BLaER1 (cell line): Measurements from ENCODE around the gene TRIB2.
"Not testable (repeated sequence)": the region's sequence is repeated elsewhere in the genome, so short reads cannot be mapped to it uniquely, and the experiment has no call there.

Source experiments
- H3K27ac ChIP-seq: shearing (Covaris generic); formaldehyde crosslinking; 2 replicates; pipeline ENCODE4 v1.8.1; 2022
- H3K27me3 ChIP-seq: shearing (Covaris generic); formaldehyde crosslinking; 2 replicates; pipeline ENCODE4 v1.8.1; 2022
- H3K36me3 ChIP-seq: shearing (Covaris generic); formaldehyde crosslinking; 2 replicates; pipeline ENCODE4 v1.8.1; 2022
- H3K4me1 ChIP-seq: shearing (Covaris generic); formaldehyde crosslinking; 2 replicates; pipeline ENCODE4 v1.8.1; 2022
- H3K4me2 ChIP-seq: shearing (Covaris generic); formaldehyde crosslinking; 2 replicates; pipeline ENCODE4 v1.8.1; 2022
- H3K4me3 ChIP-seq: shearing (Covaris generic); formaldehyde crosslinking; 2 replicates; pipeline ENCODE4 v1.8.1; 2022
- H3K9ac ChIP-seq: shearing (Covaris generic); formaldehyde crosslinking; 2 replicates; pipeline ENCODE4 v1.8.1; 2022
- H3K9me3 ChIP-seq: shearing (Covaris generic); formaldehyde crosslinking; 2 replicates; pipeline ENCODE4 v1.8.1; 2022
- H4K20me1 ChIP-seq: shearing (Covaris generic); formaldehyde crosslinking; 2 replicates; pipeline ENCODE4 v1.8.1; 2022
- Cebpa-rat ChIP-seq: shearing (Covaris generic); IDR thresholded peaks from 2 replicates; pipeline ENCODE4 v1.8.1; 2022

Gene TRIB2

GRCh38 chr2:12716282-12717190 is at the start of gene TRIB2:
TSS of gene TRIB2 (plus strand) at chr2:12716936. CDS start at chr2:12718308, 1,372 bp downstream.
- Histone ChIP-seq H3K4me1 (peaks cover 17% of the 10 kb centered on the region), H3K4me2 (peak within 1 kb of the TSS; percentile 89), H3K27ac (peak within 1 kb of the TSS; percentile 98)

GRCh38 chr2:12669036-12669435 is 47.7 kb upstream of the TRIB2 start:
- Histone ChIP-seq H3K27me3 (no peaks in the 10 kb centered on the region), H3K4me1 (no peaks in the 10 kb centered on the region), H3K9ac (no peak overlapping the region), H3K4me3 (no peak overlapping the region), H3K36me3 (no peaks in the 10 kb centered on the region), H4K20me1 (no peaks in the 10 kb centered on the region), H3K27ac (no peak overlapping the region), H3K9me3 (peaks cover 22% of the 10 kb centered on the region), H3K4me2 (no peak overlapping the region)
- no peak for TF ChIP-seq Cebpa-rat

More at GRCh38 chr2:12716282-12717190, at the start of gene TRIB2:
- Histone ChIP-seq H3K4me3 (peak within 1 kb of the TSS; percentile 96), H3K36me3 (peaks cover 22% of the 10 kb centered on the region), H3K9ac (peak within 1 kb of the TSS; percentile 98), H3K27me3 (no peaks in the 10 kb centered on the region), H4K20me1 (peaks cover 23% of the 10 kb centered on the region), H3K9me3 (no peaks in the 10 kb centered on the region)
- no peak for TF ChIP-seq Cebpa-rat

- H3K9me3 ChIP-seq = no peaks in the 10 kb centered on the region
- no peaks in the 10 kb centered on the region for H4K20me1 ChIP-seq
- H3K27ac ChIP-seq = no peak overlapping the region
- no peaks in the 10 kb centered on the region for H3K4me1 ChIP-seq
- H3K4me2 ChIP-seq = no peak overlapping the region
- no peaks in the 10 kb centered on the region for H3K27me3 ChIP-seq
- no peak overlapping the region for H3K4me3 ChIP-seq
- no peak overlapping the region for H3K9ac ChIP-seq
- no peaks in the 10 kb centered on the region for H3K36me3 ChIP-seq
- no peak for TF ChIP-seq Cebpa-rat
Measured at GRCh38 chr2:12672711-12673315, 43.9 kb upstream of the TRIB2 start.

GRCh38 chr2:12674644-12675328 is 42.0 kb upstream of the TRIB2 start:
- TF ChIP-seq Cebpa-rat = no peak

GRCh38 chr2:12675352-12675795 is 41.4 kb upstream of the TRIB2 start:
- H3K4me3 ChIP-seq = no peak overlapping the region
- H4K20me1 ChIP-seq = no peaks in the 10 kb centered on the region
- H3K4me1 ChIP-seq = no peaks in the 10 kb centered on the region
- no peak overlapping the region for H3K27ac ChIP-seq
- no peak overlapping the region for H3K9ac ChIP-seq
- H3K9me3 ChIP-seq = peaks cover 11% of the 10 kb centered on the region
- no peak for TF ChIP-seq Cebpa-rat
- H3K36me3 ChIP-seq = no peaks in the 10 kb centered on the region
- no peaks in the 10 kb centered on the region for H3K27me3 ChIP-seq
- no peak overlapping the region for H3K4me2 ChIP-seq

More at GRCh38 chr2:12674644-12675328, 42.0 kb upstream of the TRIB2 start:
- H3K36me3 ChIP-seq = no peaks in the 10 kb centered on the region
- no peaks in the 10 kb centered on the region for H3K27me3 ChIP-seq
- H3K4me3 ChIP-seq = no peak overlapping the region
- H3K27ac ChIP-seq = no peak overlapping the region
- H4K20me1 ChIP-seq = no peaks in the 10 kb centered on the region
- no peaks in the 10 kb centered on the region for H3K4me1 ChIP-seq
- H3K4me2 ChIP-seq = no peak overlapping the region
- H3K9ac ChIP-seq = no peak overlapping the region
- peaks cover 5% of the 10 kb centered on the region for H3K9me3 ChIP-seq

GRCh38 chr2:12675801-12676200 is 40.9 kb upstream of the TRIB2 start:
- no peak overlapping the region for H3K4me3 ChIP-seq
- H3K9me3 ChIP-seq = peaks cover 15% of the 10 kb centered on the region
- H3K36me3 ChIP-seq = no peaks in the 10 kb centered on the region
- H3K4me1 ChIP-seq = no peaks in the 10 kb centered on the region
- no peak for TF ChIP-seq Cebpa-rat
- no peaks in the 10 kb centered on the region for H3K27me3 ChIP-seq
- no peaks in the 10 kb centered on the region for H4K20me1 ChIP-seq
- H3K9ac ChIP-seq = no peak overlapping the region
- H3K27ac ChIP-seq = no peak overlapping the region
- no peak overlapping the region for H3K4me2 ChIP-seq

- H3K27me3 ChIP-seq = no peaks in the 10 kb centered on the region
- no peak overlapping the region for H3K9ac ChIP-seq
- H4K20me1 ChIP-seq = no peaks in the 10 kb centered on the region
- H3K27ac ChIP-seq = no peak overlapping the region
- no peaks in the 10 kb centered on the region for H3K4me1 ChIP-seq
- no peak for TF ChIP-seq Cebpa-rat
- H3K4me3 ChIP-seq = no peak overlapping the region
- no peaks in the 10 kb centered on the region for H3K36me3 ChIP-seq
- peaks cover 15% of the 10 kb centered on the region for H3K9me3 ChIP-seq
- no peak overlapping the region for H3K4me2 ChIP-seq
Measured at GRCh38 chr2:12676771-12677170, 40.0 kb upstream of the TRIB2 start.

- Histone ChIP-seq H4K20me1 (no peaks in the 10 kb centered on the region), H3K9me3 (peaks cover 15% of the 10 kb centered on the region), H3K4me1 (no peaks in the 10 kb centered on the region), H3K9ac (no peak overlapping the region), H3K4me2 (no peak overlapping the region), H3K27ac (no peak overlapping the region), H3K27me3 (no peaks in the 10 kb centered on the region), H3K36me3 (no peaks in the 10 kb centered on the region), H3K4me3 (no peak overlapping the region)
- no peak for TF ChIP-seq Cebpa-rat
Measured at GRCh38 chr2:12678186-12678585, 38.5 kb upstream of the TRIB2 start.

GRCh38 chr2:12679550-12680072 is 37.1 kb upstream of the TRIB2 start:
- TF ChIP-seq Cebpa-rat = no peak

GRCh38 chr2:12680115-12680514 is 36.6 kb upstream of the TRIB2 start:
- not testable (repeated sequence) for H3K27ac ChIP-seq, H3K4me2 ChIP-seq, H3K9ac ChIP-seq, H3K4me1 ChIP-seq, H3K4me3 ChIP-seq, H3K36me3 ChIP-seq, H4K20me1 ChIP-seq, H3K27me3 ChIP-seq
- H3K9me3 ChIP-seq = peaks cover 15% of the 10 kb centered on the region

More at GRCh38 chr2:12679550-12680072, 37.1 kb upstream of the TRIB2 start:
- Histone ChIP-seq H3K9me3 (peaks cover 15% of the 10 kb centered on the region), H3K27ac (no peak overlapping the region), H3K4me3 (no peak overlapping the region), H3K36me3 (no peaks in the 10 kb centered on the region), H3K4me1 (no peaks in the 10 kb centered on the region), H3K4me2 (no peak overlapping the region), H3K9ac (no peak overlapping the region), H3K27me3 (peaks cover 4% of the 10 kb centered on the region; the same call in 1 of the 2 replicates), H4K20me1 (no peaks in the 10 kb centered on the region)
